Glomerular visceral epithelial cell (primary cell): ENCODE results near the gene GSC2.

Source experiments
- DNase-seq: peaks from one replicate; pipeline ENCODE4 v3.0.0-alpha.2; 2016; ENCODE audit errors: extremely low spot score

The GSC2 gene

GRCh38 chr22:19134176-19134831, 15.8 kb downstream of the GSC2 start:
- no peak for DNase-seq

GRCh38 chr22:19133561-19133960, 16.5 kb downstream of the GSC2 start:
- no peak for DNase-seq

GRCh38 chr22:19132693-19133400, 17.2 kb downstream of the GSC2 start:
- no peak for DNase-seq

- DNase-seq = no peak
These were observed 17.9 kb downstream of the GSC2 start for GRCh38 chr22:19132153-19132552.

GRCh38 chr22:19131685-19132015, 18.4 kb downstream of the GSC2 start:
- DNase-seq = no peak

GRCh38 chr22:19130959-19131684, 19.0 kb downstream of the GSC2 start, which contains the start of gene TSSK2:
TSS of gene TSSK2 (plus strand) at chr22:19131308. CDS start at chr22:19131400, 92 bp downstream.
- DNase-seq = no peak

GRCh38 chr22:19129871-19130270, 20.2 kb downstream of the GSC2 start:
- no peak for DNase-seq

GRCh38 chr22:19128946-19129727, 21.0 kb downstream of the GSC2 start:
- DNase-seq = no peak

- DNase-seq = no peak
These were observed 22.1 kb downstream of the GSC2 start for GRCh38 chr22:19128009-19128401.

GRCh38 chr22:19127329-19128008, 22.6 kb downstream of the GSC2 start:
- DNase-seq = no peak

GRCh38 chr22:19126309-19127273, 23.5 kb downstream of the GSC2 start:
- no peak for DNase-seq

- DNase-seq = no peak
These were observed 24.4 kb downstream of the GSC2 start for GRCh38 chr22:19125474-19126308.

- DNase-seq = no peak
These were observed 25.1 kb downstream of the GSC2 start for GRCh38 chr22:19125011-19125410.

- no peak for DNase-seq
These were observed 25.7 kb downstream of the GSC2 start for GRCh38 chr22:19124377-19124776.

- DNase-seq = no peak
These were observed 26.2 kb downstream of the GSC2 start for GRCh38 chr22:19123936-19124335.

- peak; percentile 21 for DNase-seq
These were observed 27.2 kb downstream of the GSC2 start for GRCh38 chr22:19122752-19123492.

GRCh38 chr22:19122143-19122751, 27.8 kb downstream of the GSC2 start, which contains the start of gene DGCR2:
TSS of gene DGCR2 (minus strand) at chr22:19122412. CDS start at chr22:19122206, 206 bp downstream.
- peak; percentile 95 for DNase-seq

GRCh38 chr22:19121631-19122142, 28.4 kb downstream of the GSC2 start:
- DNase-seq = peak; percentile 36
